ENCODE results near the gene COL12A1. TPM values are rescaled to one million over a fixed set of nuclear protein-coding genes. Genes with fewer than 3 reads are reported as not detected.
A peak's percentile ranks its signal among the peaks of the same experiment; 100 is the strongest.

Gene COL12A1
- total and polyA plus RNA-seq, 2 experiments from 2014 or later = 0.39 to 6.3 TPM

GRCh38 chr6:75201021-75201420 lies 4.8 kb downstream of the COL12A1 start:
- TF ChIP-seq ZNF331 (CRISPR knock-in tag; IDR thresholded peaks at IDR 0.05; ENCODE audit: low read depth) (no peak), STAT1 (IDR thresholded peaks at IDR 0.05; ENCODE audit: unreplicated experiment) (no peak), JUNB (IDR thresholded peaks at IDR 0.05; ENCODE audit: unreplicated experiment) (no peak)
- Mint-ChIP-seq H3K4me1 (peaks cover 14% of the 10 kb centered on the region; the same call in 2 of the 3 replicates), H3K36me3 (ENCODE audit: low read depth) (no peaks in the 10 kb centered on the region), H3K27me3 (ENCODE audit: insufficient read depth, low read depth, poor library complexity) (peaks cover 49% of the 10 kb centered on the region), H3K27ac (no peak overlapping the region), H3K9me3 (no peaks in the 10 kb centered on the region; the same call in 2 of the 3 replicates), H3K4me3 (no peak overlapping the region)
- no peak for ATAC-seq
- H3K27ac ChIP-seq (ENCODE audit: low read depth) = no peak overlapping the region
- no peak overlapping the region for H2AFZ ChIP-seq
- H3K4me2 ChIP-seq = peak overlapping the region; percentile 96; the same call in 1 of the 2 replicates
- no peaks in the 10 kb centered on the region; the same call in 1 of the 2 replicates for H4K20me1 ChIP-seq (replicated peaks; ENCODE audit: insufficient read depth)
- H3K4me1 ChIP-seq (ENCODE audit: insufficient read depth) = peaks cover 16% of the 10 kb centered on the region
- H3K36me3 ChIP-seq (ENCODE audit: insufficient read depth) = no peaks in the 10 kb centered on the region
- no peak for DNase-seq (ENCODE audit: low spot score)
- H3K4me3 ChIP-seq = 0 out of 2 replicates have a peak overlapping the region, but pooled peaks have one; percentile 76
- H3K79me2 ChIP-seq (replicated peaks; ENCODE audit: insufficient read depth) = no peaks in the 10 kb centered on the region
- H3K27me3 ChIP-seq (ENCODE audit: insufficient read depth) = peaks cover 65% of the 10 kb centered on the region
- H3K9me2 ChIP-seq (ENCODE audit: insufficient read depth) = no peaks in the 10 kb centered on the region
- no peaks in the 10 kb centered on the region for H3F3A ChIP-seq (replicated peaks; ENCODE audit: low read depth)

DNA sequence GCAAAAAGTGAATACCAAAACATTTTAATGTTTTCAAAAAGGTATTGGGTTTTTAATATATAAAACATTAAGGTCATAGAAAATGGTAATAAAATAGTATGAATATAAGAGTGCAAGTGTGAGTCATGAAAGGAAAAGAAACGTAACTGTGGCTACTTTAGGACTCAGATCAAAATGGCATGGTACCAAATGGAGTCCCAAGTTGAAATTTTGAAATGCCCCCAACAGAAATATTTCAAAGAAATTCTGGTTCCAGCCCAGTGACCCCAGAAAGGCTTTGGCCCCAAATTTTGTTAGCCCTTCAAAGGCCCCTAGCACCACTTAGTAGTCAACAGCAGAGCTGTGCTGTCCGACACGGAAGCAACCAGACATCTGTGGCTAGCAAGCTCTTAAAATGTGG lies 6.0 kb downstream of the COL12A1 start:
- Mint-ChIP-seq H3K9me3 (no peaks in the 10 kb centered on the region), H3K36me3 (ENCODE audit: low read depth) (no peaks in the 10 kb centered on the region), H3K4me1 (peaks cover 14% of the 10 kb centered on the region; the same call in 2 of the 3 replicates), H3K27ac (no peak overlapping the region), H3K27me3 (ENCODE audit: insufficient read depth, low read depth, poor library complexity) (peaks cover 38% of the 10 kb centered on the region), H3K4me3 (no peak overlapping the region)
- Histone ChIP-seq H3K27ac (ENCODE audit: low read depth) (no peak overlapping the region), H3K27me3 (ENCODE audit: insufficient read depth) (peaks cover 54% of the 10 kb centered on the region), H3K4me1 (ENCODE audit: insufficient read depth) (peaks cover 16% of the 10 kb centered on the region), H4K20me1 (replicated peaks; ENCODE audit: insufficient read depth) (no peaks in the 10 kb centered on the region; the same call in 1 of the 2 replicates), H3F3A (replicated peaks; ENCODE audit: low read depth) (no peaks in the 10 kb centered on the region), H3K4me2 (no peak overlapping the region), H3K36me3 (ENCODE audit: insufficient read depth) (no peaks in the 10 kb centered on the region), H3K79me2 (replicated peaks; ENCODE audit: insufficient read depth) (no peaks in the 10 kb centered on the region), H3K9me2 (ENCODE audit: insufficient read depth) (no peaks in the 10 kb centered on the region), H3K4me3 (no peak overlapping the region), H2AFZ (no peak overlapping the region)
- DNase-seq (ENCODE audit: low spot score) = no peak
- ATAC-seq = no peak
- TF ChIP-seq, protein P1, sequence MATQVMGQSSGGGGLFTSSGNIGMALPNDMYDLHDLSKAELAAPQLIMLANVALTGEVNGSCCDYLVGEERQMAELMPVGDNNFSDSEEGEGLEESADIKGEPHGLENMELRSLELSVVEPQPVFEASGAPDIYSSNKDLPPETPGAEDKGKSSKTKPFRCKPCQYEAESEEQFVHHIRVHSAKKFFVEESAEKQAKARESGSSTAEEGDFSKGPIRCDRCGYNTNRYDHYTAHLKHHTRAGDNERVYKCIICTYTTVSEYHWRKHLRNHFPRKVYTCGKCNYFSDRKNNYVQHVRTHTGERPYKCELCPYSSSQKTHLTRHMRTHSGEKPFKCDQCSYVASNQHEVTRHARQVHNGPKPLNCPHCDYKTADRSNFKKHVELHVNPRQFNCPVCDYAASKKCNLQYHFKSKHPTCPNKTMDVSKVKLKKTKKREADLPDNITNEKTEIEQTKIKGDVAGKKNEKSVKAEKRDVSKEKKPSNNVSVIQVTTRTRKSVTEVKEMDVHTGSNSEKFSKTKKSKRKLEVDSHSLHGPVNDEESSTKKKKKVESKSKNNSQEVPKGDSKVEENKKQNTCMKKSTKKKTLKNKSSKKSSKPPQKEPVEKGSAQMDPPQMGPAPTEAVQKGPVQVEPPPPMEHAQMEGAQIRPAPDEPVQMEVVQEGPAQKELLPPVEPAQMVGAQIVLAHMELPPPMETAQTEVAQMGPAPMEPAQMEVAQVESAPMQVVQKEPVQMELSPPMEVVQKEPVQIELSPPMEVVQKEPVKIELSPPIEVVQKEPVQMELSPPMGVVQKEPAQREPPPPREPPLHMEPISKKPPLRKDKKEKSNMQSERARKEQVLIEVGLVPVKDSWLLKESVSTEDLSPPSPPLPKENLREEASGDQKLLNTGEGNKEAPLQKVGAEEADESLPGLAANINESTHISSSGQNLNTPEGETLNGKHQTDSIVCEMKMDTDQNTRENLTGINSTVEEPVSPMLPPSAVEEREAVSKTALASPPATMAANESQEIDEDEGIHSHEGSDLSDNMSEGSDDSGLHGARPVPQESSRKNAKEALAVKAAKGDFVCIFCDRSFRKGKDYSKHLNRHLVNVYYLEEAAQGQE (IDR thresholded peaks at IDR 0.05; ENCODE audit: unreplicated experiment) = no peak
- no peak for TF ChIP-seq CREB1 (CRISPR knock-in tag; IDR thresholded peaks at IDR 0.05; ENCODE audit: low read depth)
- TF ChIP-seq, protein P2, sequence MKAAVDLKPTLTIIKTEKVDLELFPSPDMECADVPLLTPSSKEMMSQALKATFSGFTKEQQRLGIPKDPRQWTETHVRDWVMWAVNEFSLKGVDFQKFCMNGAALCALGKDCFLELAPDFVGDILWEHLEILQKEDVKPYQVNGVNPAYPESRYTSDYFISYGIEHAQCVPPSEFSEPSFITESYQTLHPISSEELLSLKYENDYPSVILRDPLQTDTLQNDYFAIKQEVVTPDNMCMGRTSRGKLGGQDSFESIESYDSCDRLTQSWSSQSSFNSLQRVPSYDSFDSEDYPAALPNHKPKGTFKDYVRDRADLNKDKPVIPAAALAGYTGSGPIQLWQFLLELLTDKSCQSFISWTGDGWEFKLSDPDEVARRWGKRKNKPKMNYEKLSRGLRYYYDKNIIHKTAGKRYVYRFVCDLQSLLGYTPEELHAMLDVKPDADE (IDR thresholded peaks at IDR 0.05) = no peak
- no peak for TF ChIP-seq STAT1 (IDR thresholded peaks at IDR 0.05; ENCODE audit: unreplicated experiment)
- TF ChIP-seq EZH2 (IDR thresholded peaks at IDR 0.05; ENCODE audit: low read depth, unreplicated experiment) = no peak
- no peak for TF ChIP-seq ZNF462 (CRISPR knock-in tag; IDR thresholded peaks at IDR 0.05)
